GM12873 (cell line): ENCODE data around the gene MINDY3.

ENCODE experiments used
- TF ChIP-seq, protein P1 (sequence below): IDR thresholded peaks from 2 replicates; pipeline ENCODE4 v1.5.1; 2012; ENCODE audit warnings: low read depth, mild to moderate bottlenecking, moderate library complexity, low read length, control low read depth; ENCODE audit not compliant: insufficient read depth; ENCODE audit errors: missing control alignments

MINDY3 gene

DNA sequence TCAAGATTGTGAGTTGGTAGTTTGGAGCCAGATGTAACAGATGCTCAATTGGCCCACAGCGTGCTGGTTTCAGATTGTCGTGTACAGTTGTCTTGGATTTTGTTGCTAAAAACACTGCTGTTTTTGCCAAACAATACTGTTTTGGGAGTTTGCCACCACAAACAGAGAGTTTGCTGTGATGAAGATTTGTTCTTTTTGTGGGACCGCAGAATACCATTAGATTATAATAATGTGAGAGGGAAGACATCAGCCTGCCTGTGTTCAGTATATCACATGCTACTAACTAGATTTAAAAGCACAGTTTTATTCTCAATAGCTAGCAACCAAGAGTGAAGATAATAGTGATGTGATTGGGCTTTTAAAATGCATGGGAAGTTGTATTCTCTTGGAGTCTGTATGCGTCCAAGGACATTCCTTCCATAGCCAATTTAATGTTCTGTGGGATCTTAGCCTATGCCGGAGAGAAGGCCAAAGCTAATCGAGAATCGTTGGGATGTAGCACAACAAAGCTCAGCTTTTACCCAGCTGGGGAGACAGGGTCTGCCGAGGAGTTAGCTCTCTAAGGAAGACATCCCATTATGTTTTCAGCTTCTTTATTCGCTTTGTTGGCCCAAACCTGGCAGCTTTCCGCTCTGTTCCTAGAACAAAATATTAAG is 121.9 kb downstream of the MINDY3 start:
- TF ChIP-seq, protein P1, sequence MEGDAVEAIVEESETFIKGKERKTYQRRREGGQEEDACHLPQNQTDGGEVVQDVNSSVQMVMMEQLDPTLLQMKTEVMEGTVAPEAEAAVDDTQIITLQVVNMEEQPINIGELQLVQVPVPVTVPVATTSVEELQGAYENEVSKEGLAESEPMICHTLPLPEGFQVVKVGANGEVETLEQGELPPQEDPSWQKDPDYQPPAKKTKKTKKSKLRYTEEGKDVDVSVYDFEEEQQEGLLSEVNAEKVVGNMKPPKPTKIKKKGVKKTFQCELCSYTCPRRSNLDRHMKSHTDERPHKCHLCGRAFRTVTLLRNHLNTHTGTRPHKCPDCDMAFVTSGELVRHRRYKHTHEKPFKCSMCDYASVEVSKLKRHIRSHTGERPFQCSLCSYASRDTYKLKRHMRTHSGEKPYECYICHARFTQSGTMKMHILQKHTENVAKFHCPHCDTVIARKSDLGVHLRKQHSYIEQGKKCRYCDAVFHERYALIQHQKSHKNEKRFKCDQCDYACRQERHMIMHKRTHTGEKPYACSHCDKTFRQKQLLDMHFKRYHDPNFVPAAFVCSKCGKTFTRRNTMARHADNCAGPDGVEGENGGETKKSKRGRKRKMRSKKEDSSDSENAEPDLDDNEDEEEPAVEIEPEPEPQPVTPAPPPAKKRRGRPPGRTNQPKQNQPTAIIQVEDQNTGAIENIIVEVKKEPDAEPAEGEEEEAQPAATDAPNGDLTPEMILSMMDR: no peak

DNA sequence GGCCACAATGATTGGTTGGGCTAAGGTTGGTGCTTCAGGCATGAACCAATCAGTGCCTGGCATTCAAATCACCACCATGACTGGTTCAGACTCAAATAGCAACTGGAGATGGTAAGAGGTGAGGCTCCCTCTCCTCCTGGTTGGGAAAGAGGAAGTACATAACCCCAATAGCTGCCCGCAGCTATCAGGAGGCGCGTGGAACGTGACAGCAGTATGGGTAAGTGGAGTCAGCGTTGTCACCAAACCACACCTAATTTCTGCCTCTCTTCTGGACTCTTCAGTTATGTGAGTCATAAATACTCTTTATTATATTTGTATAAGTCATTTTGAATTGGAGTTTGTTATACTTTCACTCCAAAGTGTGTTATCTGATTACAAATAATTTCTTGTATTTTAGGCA is 122.7 kb downstream of the MINDY3 start:
- TF ChIP-seq, protein P1: no peak

DNA sequence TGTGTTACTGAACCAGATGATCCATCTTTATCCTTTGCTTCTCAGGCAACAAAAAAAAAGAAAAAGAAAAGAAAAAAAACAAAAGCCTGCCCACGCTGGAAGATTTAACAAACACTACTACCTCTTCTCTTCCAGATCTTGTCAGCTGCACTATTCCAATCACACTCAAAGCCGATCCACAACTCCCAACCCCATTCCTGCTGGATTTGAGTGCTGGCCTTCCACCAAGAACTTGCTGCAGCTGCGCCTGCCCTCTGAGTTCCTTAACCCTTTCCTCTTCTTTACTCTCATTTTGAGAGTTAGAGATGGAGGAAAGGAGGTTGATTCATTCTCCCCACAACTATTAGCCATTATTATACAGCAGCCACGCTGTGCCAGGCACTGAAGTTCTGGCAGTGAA is 124.5 kb downstream of the MINDY3 start:
- TF ChIP-seq, protein P1: no peak

DNA sequence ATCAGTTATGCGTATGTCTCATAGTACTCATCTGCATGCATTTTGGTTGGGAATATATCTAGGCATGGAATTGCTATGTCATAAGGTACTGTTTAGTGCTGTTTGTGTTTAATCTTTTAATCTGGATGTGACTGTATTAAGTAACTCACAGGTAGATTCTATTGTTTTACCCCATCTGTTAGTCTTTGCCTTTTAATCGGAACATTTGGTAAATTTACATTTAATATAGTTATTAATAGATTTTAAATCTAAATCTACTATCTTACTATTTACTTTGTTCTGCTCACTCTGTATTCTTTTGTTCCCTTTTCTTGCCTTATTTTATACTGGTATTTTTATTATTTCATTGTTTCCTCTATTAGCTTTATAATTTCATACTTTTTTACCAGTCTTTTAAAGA is 130.0 kb downstream of the MINDY3 start:
- TF ChIP-seq, protein P1: no peak

DNA sequence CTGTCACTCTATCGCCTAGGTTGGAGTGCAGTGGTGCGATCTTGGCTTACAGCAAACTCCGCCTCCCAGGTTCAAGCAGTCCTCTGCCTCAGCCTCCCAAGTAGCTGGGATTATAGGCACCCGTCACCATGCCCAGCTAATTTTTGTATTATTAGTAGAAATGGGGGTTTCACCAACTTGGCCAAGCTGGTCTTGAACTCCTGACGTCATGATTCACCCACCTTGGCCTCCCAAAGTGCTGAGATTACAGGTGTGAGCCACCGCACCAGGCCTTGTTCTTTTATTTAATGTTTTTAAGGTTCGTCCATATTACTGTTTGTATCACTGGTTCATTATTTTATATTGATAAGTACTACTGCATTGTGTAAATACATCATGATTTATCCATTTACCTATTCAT is 130.4 kb downstream of the MINDY3 start:
- TF ChIP-seq, protein P1: no peak
